ENCODE data around the gene BTF3L4. TPM values are rescaled to one million over a fixed set of nuclear protein-coding genes. Genes with fewer than 3 reads are reported as not detected.

BTF3L4 gene
- total RNA-seq, 1 experiment from 2014 or later: 45.4 TPM

Other genes starting within 250 kb of the BTF3L4 start
- 85.9 and 113 TPM in 2 replicates for gene NRDC, start 177.6 kb upstream of the BTF3L4 start, total RNA-seq (2014; rRNA removed; shearing (Covaris generic); ENCODE audit: low replicate concordance)
- 0.53 and 0.81 TPM in 2 replicates for gene RAB3B, start 65.6 kb upstream of the BTF3L4 start, total RNA-seq (2014; rRNA removed; shearing (Covaris generic); ENCODE audit: low replicate concordance)
- 11.1 and 15.6 TPM in 2 replicates for gene KTI12, start 22.5 kb upstream of the BTF3L4 start, total RNA-seq (2014; rRNA removed; shearing (Covaris generic); ENCODE audit: low replicate concordance)
- gene TXNDC12, start 1.1 kb upstream of the BTF3L4 start, total RNA-seq (2014; rRNA removed; shearing (Covaris generic); ENCODE audit: low replicate concordance): 16.2 and 42.9 TPM in 2 replicates
- 16.6 and 24.2 TPM in 2 replicates for gene ZFYVE9, start 85.8 kb downstream of the BTF3L4 start, total RNA-seq (2014; rRNA removed; shearing (Covaris generic); ENCODE audit: low replicate concordance)

Measured in MG63 (cell line).